GM18861 (cell line): ENCODE data around the gene AIG1.

Experiments used
- ATAC-seq: cut with Tn5 transposase; IDR thresholded peaks from one replicate; pipeline ENCODE4 v1.9.1; 2021; ENCODE audit not compliant: unreplicated experiment

Gene AIG1

GRCh38 chr6:143349530-143349929, 288.8 kb downstream of the AIG1 start:
- no peak for ATAC-seq

- ATAC-seq: no peak
These were observed 295.6 kb downstream of the AIG1 start for GRCh38 chr6:143356101-143356880.

- ATAC-seq: no peak
These were observed 296.5 kb downstream of the AIG1 start for GRCh38 chr6:143357152-143357551.

DNA sequence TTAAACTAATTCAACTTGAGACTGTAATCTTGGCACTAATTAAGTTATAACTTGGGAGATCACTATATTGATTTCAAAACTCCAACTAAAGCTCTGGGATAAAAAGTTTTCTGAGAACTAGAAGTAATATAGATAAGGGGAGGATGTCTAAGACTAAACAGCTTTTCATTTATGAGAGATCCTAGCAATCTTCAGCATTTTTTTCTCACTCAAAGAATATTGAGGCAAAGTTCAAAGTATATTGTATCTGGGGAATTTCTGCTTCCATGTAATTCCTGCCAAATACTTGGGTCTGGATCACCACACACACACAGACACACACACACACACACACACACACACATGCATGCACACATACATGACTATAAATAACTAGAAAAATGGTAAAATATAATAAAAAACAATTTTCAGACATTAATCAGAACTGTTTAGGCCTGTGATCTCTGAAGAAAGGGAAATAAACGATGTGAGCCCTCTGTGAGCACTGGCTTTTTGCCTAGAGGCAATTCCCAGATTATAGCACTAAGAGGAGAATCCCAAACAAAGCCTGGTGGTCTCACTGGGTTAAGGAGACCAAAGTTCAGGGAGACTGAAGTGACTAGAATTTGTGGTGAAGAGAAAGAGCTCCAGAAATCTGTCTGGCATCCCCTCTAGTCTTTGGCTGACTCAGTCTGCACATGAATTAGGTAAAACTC, 297.0 kb downstream of the AIG1 start:
- no peak for ATAC-seq

DNA sequence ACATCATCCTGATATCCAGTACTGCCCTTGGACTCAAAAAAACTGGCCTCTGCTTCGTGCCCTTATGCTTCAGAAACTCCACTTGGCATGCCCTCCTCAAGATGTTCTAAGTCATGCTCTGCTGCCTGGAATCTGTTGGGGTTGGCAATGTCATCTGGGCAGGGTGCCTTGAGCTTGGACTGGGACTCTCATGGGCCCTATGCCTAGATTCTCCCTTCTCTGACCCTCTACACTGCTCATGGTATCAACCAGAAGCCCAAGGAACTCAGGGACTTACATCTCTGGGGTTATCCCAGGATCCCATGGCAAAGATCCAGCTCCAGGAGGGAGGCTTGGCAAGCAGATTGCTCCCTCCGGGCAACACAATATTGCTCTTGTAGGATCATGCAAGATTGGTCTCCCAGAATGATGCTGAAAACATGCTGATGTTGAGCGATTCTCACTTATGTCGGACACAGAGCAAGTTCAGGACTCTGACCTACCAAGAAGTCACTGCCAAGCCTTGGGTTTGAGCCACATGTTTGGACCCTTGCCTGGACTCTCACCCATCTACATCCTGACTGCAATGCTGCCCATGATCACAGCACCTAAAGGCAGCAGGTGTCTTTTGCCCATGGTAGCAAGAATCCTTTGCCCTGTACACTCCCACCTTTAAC, 301.0 kb downstream of the AIG1 start:
- ATAC-seq: no peak

DNA sequence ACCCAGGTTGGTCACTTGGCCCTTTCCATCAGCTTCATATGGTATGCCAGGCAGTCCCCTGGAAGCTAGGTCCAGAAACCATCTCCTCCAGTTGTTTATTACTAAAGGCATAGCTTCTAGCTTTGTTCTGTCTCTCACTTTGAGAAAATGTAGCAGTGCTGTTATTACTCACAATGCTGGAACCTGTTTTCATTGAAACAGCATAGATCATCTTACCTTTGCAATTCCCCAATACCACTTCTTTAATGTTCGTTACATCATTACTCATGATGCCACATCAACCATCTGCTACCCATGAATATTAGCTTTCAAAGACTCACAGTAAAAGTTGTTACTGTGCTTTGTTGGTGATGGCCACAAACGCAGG, 301.5 kb downstream of the AIG1 start:
- no peak for ATAC-seq

DNA sequence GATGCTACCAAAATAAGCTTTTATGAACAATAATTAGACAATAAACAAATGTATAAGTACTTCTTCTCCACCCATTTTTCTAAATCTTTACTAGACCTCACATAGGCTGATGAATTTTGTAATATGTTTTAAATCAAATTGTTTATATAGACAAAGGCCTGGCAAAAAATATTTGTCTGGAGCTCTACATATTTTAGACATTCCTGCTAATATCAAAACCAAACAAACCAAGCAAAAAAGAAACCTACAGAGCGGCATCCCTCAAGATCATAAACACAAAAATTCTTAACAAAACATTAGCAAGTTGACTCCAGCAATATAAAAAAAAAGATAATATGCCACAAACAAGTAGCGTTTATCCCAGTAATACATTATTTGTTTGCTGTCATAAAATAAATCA, 302.6 kb downstream of the AIG1 start:
- ATAC-seq: no peak

GRCh38 chr6:143368426-143368825, 307.7 kb downstream of the AIG1 start:
- ATAC-seq: peak; percentile 98

DNA sequence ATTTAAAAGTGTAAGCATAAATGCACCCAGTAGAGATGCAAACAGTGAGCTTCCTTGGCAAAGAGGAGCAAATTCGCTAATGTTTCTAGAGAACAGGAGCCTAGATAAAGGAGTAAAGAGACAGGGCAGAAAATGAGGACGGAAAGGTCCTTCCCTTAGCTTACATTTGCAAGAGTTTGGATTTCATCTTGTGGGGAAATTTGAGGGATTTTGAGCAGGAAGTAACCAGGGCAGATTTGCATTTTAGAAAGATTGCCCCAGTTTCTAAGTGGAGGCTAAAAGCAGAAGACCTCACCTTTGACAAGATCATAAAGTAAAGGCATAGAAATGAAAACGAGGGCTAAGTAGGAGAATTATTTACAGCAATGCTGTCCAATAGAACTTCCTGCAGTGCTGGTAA, 309.3 kb downstream of the AIG1 start:
- ATAC-seq: no peak

DNA sequence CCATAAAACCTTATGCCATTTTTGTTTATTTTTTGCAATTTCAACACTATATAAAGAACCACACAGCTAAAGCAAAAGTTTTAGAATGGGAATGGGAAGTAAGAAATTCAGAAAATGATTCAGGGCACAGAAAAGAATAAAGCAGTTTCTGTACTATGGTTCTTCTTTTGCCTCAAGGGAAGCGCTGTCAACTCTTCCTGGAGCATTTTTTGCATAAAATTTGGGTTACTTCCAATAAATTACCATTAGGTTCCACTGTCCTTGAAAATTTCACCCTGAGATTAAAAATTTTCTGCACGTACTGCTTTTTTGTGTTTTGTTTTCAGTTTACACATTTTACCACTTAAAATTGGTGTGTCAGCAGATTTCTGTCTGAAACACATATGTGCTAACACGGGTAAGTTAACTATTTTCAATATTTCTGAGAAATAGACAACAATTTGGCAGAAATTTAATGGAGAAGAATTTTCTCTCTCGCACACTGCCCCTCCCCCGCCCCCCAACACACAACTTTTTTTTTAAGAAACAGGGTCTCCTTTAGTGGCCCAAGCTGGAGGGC, 310.2 kb downstream of the AIG1 start:
- ATAC-seq: no peak

GRCh38 chr6:143372199-143372882, 311.7 kb downstream of the AIG1 start:
- ATAC-seq: no peak

- ATAC-seq: no peak
These were observed 313.3 kb downstream of the AIG1 start for GRCh38 chr6:143374014-143374413.

- ATAC-seq: no peak
These were observed 314.4 kb downstream of the AIG1 start for GRCh38 chr6:143375022-143375585.

DNA sequence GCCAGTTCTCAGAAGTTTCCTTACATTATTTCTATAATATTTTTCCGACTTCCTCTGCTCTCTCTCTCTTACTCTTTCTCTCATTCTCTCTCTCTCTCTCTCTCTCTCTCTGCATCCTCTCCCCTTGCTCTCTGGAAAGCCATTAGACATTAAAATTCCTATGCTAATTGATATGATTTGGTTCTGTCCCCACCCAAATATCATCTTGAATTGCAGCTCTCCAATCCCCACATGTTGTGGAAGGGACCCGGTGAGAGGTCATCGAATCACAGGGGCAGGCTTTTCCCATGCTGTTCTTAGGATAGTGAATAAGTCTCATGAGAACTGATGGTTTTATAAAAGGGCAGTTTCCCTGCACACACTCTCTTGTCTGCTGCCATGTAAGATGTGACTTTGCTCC, 315.7 kb downstream of the AIG1 start:
- no peak for ATAC-seq

- ATAC-seq: no peak
These were observed 316.2 kb downstream of the AIG1 start for GRCh38 chr6:143376861-143377260.

- no peak for ATAC-seq
These were observed 324.9 kb downstream of the AIG1 start for GRCh38 chr6:143385636-143386035.

- ATAC-seq: no peak
These were observed 329.6 kb downstream of the AIG1 start for GRCh38 chr6:143390278-143390677.
